ENCODE data around the gene NPC2. TPM values are rescaled to one million over a fixed set of nuclear protein-coding genes. Genes with fewer than 3 reads are reported as not detected.
"Not testable (repeated sequence)": the region's sequence is repeated elsewhere in the genome, so short reads cannot be mapped to it uniquely, and the experiment has no call there.

NPC2 gene
- total RNA-seq, 1 experiment from 2014 or later = 137 TPM

DNA sequence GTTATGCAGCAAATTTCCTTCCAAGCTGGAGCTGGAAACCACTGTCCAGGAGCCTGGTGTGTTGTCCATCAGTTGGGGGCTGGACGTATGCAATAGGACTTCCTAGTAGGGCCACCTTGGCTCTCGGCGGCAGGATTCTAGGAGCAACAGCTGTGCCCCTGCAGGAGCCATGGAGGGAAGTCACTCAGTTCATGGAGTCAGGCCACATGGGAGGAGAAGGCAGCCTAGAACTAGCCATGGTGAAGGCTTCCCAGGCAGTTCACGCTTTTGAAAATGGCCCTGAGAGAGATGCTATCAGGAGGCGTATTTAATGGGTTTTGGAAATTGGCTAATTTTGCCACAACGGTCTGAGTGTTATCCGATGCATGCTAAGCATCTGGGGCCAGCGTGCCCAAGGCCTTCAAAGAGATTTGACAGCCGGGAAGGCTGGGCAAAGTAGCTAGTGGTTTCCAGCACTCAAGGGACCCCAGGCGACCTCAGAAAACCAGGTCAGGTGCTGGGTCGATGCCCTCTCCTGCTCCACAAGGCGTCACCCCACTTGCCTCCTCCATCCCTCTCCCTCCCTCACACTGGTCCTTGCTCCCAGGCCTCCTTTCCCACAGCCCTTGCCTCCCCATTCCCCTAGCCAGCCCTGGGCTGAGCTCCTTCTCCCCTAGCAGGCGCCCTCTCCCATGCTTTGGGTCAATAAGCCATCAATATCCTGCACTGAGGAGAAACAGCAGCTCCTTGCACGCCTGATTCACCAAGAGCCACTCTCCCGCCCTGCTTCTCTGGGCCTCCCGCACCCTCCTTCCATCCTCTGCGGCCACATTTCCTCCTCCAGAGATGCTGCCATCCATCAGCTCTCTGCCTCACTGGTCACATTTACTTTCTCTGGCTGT, 36.2 kb downstream of the NPC2 start:
- H2BK12ac ChIP-seq (ENCODE audit: insufficient read length, low read depth, low read length) = no peak overlapping the region
- TF ChIP-seq, protein P1, sequence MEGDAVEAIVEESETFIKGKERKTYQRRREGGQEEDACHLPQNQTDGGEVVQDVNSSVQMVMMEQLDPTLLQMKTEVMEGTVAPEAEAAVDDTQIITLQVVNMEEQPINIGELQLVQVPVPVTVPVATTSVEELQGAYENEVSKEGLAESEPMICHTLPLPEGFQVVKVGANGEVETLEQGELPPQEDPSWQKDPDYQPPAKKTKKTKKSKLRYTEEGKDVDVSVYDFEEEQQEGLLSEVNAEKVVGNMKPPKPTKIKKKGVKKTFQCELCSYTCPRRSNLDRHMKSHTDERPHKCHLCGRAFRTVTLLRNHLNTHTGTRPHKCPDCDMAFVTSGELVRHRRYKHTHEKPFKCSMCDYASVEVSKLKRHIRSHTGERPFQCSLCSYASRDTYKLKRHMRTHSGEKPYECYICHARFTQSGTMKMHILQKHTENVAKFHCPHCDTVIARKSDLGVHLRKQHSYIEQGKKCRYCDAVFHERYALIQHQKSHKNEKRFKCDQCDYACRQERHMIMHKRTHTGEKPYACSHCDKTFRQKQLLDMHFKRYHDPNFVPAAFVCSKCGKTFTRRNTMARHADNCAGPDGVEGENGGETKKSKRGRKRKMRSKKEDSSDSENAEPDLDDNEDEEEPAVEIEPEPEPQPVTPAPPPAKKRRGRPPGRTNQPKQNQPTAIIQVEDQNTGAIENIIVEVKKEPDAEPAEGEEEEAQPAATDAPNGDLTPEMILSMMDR (conservative IDR thresholded peaks at IDR 0.05) = no peak
- H3K27ac ChIP-seq (ENCODE audit: insufficient read length, low read depth, low read length) = no peak overlapping the region
- peaks cover 18 to 22% of the 10 kb centered on the region in 2 experiments for H3K9me3 Mint-ChIP-seq
- H3K36me3 Mint-ChIP-seq (ENCODE audit: insufficient read depth in 1 of 3, low read depth in 3 of 3) = peaks cover 11 to 20% (median 16%) of the 10 kb centered on the region in 3 experiments; a peak in 6 of 7 replicates
- H4K20me1 ChIP-seq (ENCODE audit: control insufficient read depth, insufficient read depth, insufficient read length) = no peaks in the 10 kb centered on the region
- no peak overlapping the region for H3K56ac ChIP-seq (ENCODE audit: insufficient read length, low read depth, low read length)
- H2BK120ac ChIP-seq (ENCODE audit: low read depth, low read length, poor library complexity, severe bottlenecking) = no peak overlapping the region
- no peak overlapping the region for H3K18ac ChIP-seq (ENCODE audit: insufficient read length, low read depth, low read length)
- no peak overlapping the region for H3K4me2 ChIP-seq (ENCODE audit: insufficient read depth, insufficient read length, low read length)
- H3K4me3 Mint-ChIP-seq = no peak overlapping the region
- H3K14ac ChIP-seq (ENCODE audit: insufficient read depth, low read length) = no peak overlapping the region
- H3T11ph ChIP-seq (ENCODE audit: low read length) = no peak overlapping the region
- H3K27me3 ChIP-seq (ENCODE audit: insufficient read depth, low read length) = no peaks in the 10 kb centered on the region
- no peak overlapping the region for H3K23ac ChIP-seq (ENCODE audit: insufficient read length, low read depth, low read length)
- H3K23me2 ChIP-seq (ENCODE audit: insufficient read length, low read depth, low read length, poor library complexity, severe bottlenecking) = no peaks in the 10 kb centered on the region
- H3K79me1 ChIP-seq (ENCODE audit: insufficient read depth, low read depth, low read length, poor library complexity, severe bottlenecking) = no peaks in the 10 kb centered on the region
- no peak overlapping the region for H4K91ac ChIP-seq (ENCODE audit: insufficient read length, low read depth, low read length)
- H2BK15ac ChIP-seq (ENCODE audit: low read depth, low read length) = no peak overlapping the region
- no peak for DNase-seq
- no peaks in the 10 kb centered on the region for H3K79me2 ChIP-seq (ENCODE audit: insufficient read depth, low read length)
- H4K8ac ChIP-seq (replicated peaks; ENCODE audit: insufficient read length, low read depth, low read length) = no peak overlapping the region
- no peaks in the 10 kb centered on the region for H3K4me1 ChIP-seq (ENCODE audit: insufficient read depth, low read length)
- H2BK20ac ChIP-seq (ENCODE audit: low read depth, low read length, poor library complexity, severe bottlenecking) = no peak overlapping the region
- H3K27me3 Mint-ChIP-seq (ENCODE audit: low read depth) = peaks cover 3% of the 10 kb centered on the region
- no CpG with 5 or more reads among the region's 17 CpGs for WGBS (ENCODE audit: extremely low coverage, insufficient read length, low lambda C conversion rate)
- H3K4me1 Mint-ChIP-seq = peaks cover 5 to 21% of the 10 kb centered on the region in 2 experiments
- H3K9ac ChIP-seq (ENCODE audit: extremely low read depth, insufficient read length, low read length) = no peak overlapping the region
- no peak overlapping the region for H3K4ac ChIP-seq (ENCODE audit: low read depth, low read length)
- no peak overlapping the region for H2BK5ac ChIP-seq (ENCODE audit: insufficient read length, low read length)
- no peaks in the 10 kb centered on the region for H3K9me3 ChIP-seq (ENCODE audit: control insufficient read depth, low read depth, low read length)
- peak overlapping the region in 2 of 3 experiments; percentile 20 to 62; a peak in 2 of 7 replicates for H3K27ac Mint-ChIP-seq
- no peak overlapping the region for H4K5ac ChIP-seq (ENCODE audit: insufficient read length, low read depth, low read length)
- no peak overlapping the region for H2AK5ac ChIP-seq (ENCODE audit: insufficient read length, low read length)
- H2AFZ ChIP-seq (ENCODE audit: low read length) = no peak overlapping the region

DNA sequence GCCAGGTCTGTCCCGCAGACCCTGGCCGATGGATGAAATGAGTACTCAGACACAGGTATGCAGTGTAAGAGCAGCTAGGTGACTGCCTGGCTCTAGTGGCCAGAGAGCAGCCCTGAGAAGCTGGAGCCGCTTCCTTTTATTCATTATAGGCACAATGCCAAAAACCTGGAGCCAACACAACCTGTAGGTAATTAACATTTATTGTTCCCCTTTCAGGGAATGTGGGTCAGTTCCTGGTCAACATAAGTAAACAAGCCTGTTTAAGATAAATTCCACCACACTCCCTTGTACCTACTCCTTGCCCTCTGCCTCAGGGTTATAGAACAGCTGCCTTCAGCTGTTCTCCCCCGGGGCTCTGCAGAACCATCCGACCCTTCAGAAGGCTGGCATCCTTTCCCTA, 38.7 kb downstream of the NPC2 start:
- not testable (repeated sequence) for H2BK12ac ChIP-seq (ENCODE audit: insufficient read length, low read depth, low read length); H3K56ac ChIP-seq (ENCODE audit: insufficient read length, low read depth, low read length); H2BK120ac ChIP-seq (ENCODE audit: low read depth, low read length, poor library complexity, severe bottlenecking); H3K27me3 Mint-ChIP-seq (ENCODE audit: low read depth); H3K79me1 ChIP-seq (ENCODE audit: insufficient read depth, low read depth, low read length, poor library complexity, severe bottlenecking); H3K27me3 ChIP-seq (ENCODE audit: insufficient read depth, low read length); H4K91ac ChIP-seq (ENCODE audit: insufficient read length, low read depth, low read length); H3K14ac ChIP-seq (ENCODE audit: insufficient read depth, low read length); H2BK20ac ChIP-seq (ENCODE audit: low read depth, low read length, poor library complexity, severe bottlenecking); H3K9me3 ChIP-seq (ENCODE audit: control insufficient read depth, low read depth, low read length); H3K79me2 ChIP-seq (ENCODE audit: insufficient read depth, low read length); H2BK15ac ChIP-seq (ENCODE audit: low read depth, low read length); H3K4me1 ChIP-seq (ENCODE audit: insufficient read depth, low read length); H3K4me2 ChIP-seq (ENCODE audit: insufficient read depth, insufficient read length, low read length); H3K23me2 ChIP-seq (ENCODE audit: insufficient read length, low read depth, low read length, poor library complexity, severe bottlenecking); H2AK5ac ChIP-seq (ENCODE audit: insufficient read length, low read length); H3K27ac ChIP-seq (ENCODE audit: insufficient read length, low read depth, low read length); H4K5ac ChIP-seq (ENCODE audit: insufficient read length, low read depth, low read length); H4K8ac ChIP-seq (replicated peaks; ENCODE audit: insufficient read length, low read depth, low read length); H3K27ac Mint-ChIP-seq; H2BK5ac ChIP-seq (ENCODE audit: insufficient read length, low read length); H4K20me1 ChIP-seq (ENCODE audit: control insufficient read depth, insufficient read depth, insufficient read length); DNase-seq; H3K9ac ChIP-seq (ENCODE audit: extremely low read depth, insufficient read length, low read length); H3K18ac ChIP-seq (ENCODE audit: insufficient read length, low read depth, low read length); H3T11ph ChIP-seq (ENCODE audit: low read length); H3K4ac ChIP-seq (ENCODE audit: low read depth, low read length); H3K23ac ChIP-seq (ENCODE audit: insufficient read length, low read depth, low read length); H2AFZ ChIP-seq (ENCODE audit: low read length); H3K4me3 Mint-ChIP-seq
- no CpG with 5 or more reads among the region's 5 CpGs for WGBS (ENCODE audit: extremely low coverage, insufficient read length, low lambda C conversion rate)
- H3K4me1 Mint-ChIP-seq = peaks cover 5 to 10% of the 10 kb centered on the region in 2 experiments
- H3K9me3 Mint-ChIP-seq = peaks cover 18 to 22% of the 10 kb centered on the region in 2 experiments
- H3K36me3 Mint-ChIP-seq (ENCODE audit: insufficient read depth in 1 of 3, low read depth in 3 of 3) = peaks cover 11 to 20% (median 16%) of the 10 kb centered on the region in 3 experiments; a peak in 6 of 7 replicates
